ENCODE measurements around the gene SPATS1.
A peak's percentile ranks its signal among the peaks of the same experiment; 100 is the strongest.

SPATS1 gene

DNA sequence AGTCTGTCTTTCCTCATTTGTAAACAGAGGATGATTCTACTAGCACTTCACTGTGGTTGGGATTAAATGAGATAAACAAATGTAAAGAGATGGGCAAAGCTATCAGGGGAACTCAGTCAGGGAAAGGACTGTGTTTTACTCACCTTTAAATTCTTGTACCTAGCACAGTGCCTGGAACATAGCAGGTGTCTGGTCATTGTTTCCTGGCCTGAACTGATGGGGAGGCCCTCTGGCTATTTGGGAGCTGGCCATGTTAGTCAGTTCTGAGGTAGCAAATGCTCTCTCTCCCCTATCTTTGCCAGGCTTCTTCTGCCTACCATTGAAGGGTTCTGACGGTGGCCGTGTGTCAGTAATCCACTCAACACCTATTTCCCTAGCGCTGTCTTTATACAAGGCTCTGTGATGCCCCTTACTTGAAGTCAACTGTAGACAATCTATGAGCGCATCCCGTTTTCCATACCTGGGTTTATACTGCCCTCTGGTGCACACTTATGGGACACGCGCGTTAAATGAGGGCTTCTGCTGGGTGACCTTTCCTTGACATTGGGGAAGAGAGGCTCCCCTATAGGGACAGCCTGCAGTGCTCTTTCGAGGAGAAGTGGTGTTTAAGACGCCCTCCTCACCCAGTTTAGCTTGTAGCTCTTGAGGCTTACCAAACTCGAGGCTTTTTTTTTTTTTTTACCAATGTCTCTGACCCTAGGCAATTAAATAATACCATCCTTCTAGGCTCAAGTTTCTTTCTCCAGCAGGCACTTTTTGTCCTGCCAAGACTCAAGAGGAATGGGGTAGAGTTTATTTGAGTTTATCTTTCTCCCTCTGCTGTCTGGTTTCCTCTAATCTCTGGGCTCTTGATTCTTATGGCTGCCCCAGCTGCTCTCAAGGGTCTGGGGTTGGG, 4.0 kb upstream of the SPATS1 start:
- H2AFZ ChIP-seq, result peak overlapping the region; percentile 55
- no peaks in the 10 kb centered on the region for H3K36me3 ChIP-seq (ENCODE audit: control insufficient read depth, insufficient read depth, low read length)
- no peaks in the 10 kb centered on the region for H3K79me2 ChIP-seq
- H3K4me3 ChIP-seq (ENCODE audit: low read depth, low read length), result no peak overlapping the region
- H3K4me1 ChIP-seq, result no peaks in the 10 kb centered on the region
- no peaks in the 10 kb centered on the region for H3K9me3 ChIP-seq (ENCODE audit: control insufficient read depth, low read length)
- no peaks in the 10 kb centered on the region for H3K27me3 ChIP-seq (ENCODE audit: control insufficient read depth, insufficient read depth, low read length)
- TF ChIP-seq, protein P1, sequence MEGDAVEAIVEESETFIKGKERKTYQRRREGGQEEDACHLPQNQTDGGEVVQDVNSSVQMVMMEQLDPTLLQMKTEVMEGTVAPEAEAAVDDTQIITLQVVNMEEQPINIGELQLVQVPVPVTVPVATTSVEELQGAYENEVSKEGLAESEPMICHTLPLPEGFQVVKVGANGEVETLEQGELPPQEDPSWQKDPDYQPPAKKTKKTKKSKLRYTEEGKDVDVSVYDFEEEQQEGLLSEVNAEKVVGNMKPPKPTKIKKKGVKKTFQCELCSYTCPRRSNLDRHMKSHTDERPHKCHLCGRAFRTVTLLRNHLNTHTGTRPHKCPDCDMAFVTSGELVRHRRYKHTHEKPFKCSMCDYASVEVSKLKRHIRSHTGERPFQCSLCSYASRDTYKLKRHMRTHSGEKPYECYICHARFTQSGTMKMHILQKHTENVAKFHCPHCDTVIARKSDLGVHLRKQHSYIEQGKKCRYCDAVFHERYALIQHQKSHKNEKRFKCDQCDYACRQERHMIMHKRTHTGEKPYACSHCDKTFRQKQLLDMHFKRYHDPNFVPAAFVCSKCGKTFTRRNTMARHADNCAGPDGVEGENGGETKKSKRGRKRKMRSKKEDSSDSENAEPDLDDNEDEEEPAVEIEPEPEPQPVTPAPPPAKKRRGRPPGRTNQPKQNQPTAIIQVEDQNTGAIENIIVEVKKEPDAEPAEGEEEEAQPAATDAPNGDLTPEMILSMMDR (IDR thresholded peaks at IDR 0.05), result peak; percentile 86
- H3K9ac ChIP-seq, result no peak overlapping the region
- H3K4me2 ChIP-seq (ENCODE audit: low read length), result no peak overlapping the region
- no peak overlapping the region for H3K27ac ChIP-seq

DNA sequence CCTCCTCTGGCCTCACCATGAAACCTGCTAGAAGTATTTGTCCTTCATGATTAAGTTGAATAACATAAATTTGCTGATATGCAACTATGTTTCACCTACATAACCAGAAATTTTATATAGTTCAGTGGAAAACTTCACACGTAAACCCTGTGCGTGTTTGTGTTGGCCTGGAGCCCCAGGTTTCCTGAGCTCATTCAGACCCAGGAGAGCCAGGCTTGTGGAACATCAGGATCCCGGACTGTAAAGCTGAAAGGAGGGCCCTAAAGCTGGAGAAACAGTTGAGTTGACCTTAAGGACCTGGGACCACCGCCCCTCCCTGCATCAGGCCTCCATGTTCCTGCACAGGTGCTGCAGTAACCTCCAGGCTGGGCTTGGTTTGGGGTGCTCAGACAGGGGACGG, 3.1 kb upstream of the SPATS1 start:
- TF ChIP-seq, protein P1 (IDR thresholded peaks at IDR 0.05), result no peak
- Histone ChIP-seq H3K9ac (no peak overlapping the region), H3K4me3 (ENCODE audit: low read depth, low read length) (no peak overlapping the region), H3K36me3 (ENCODE audit: control insufficient read depth, insufficient read depth, low read length) (no peaks in the 10 kb centered on the region), H2AFZ (no peak overlapping the region), H3K27ac (no peak overlapping the region), H3K9me3 (ENCODE audit: control insufficient read depth, low read length) (no peaks in the 10 kb centered on the region), H3K27me3 (ENCODE audit: control insufficient read depth, insufficient read depth, low read length) (no peaks in the 10 kb centered on the region), H3K4me1 (no peaks in the 10 kb centered on the region), H3K79me2 (no peaks in the 10 kb centered on the region), H3K4me2 (ENCODE audit: low read length) (no peak overlapping the region)

DNA sequence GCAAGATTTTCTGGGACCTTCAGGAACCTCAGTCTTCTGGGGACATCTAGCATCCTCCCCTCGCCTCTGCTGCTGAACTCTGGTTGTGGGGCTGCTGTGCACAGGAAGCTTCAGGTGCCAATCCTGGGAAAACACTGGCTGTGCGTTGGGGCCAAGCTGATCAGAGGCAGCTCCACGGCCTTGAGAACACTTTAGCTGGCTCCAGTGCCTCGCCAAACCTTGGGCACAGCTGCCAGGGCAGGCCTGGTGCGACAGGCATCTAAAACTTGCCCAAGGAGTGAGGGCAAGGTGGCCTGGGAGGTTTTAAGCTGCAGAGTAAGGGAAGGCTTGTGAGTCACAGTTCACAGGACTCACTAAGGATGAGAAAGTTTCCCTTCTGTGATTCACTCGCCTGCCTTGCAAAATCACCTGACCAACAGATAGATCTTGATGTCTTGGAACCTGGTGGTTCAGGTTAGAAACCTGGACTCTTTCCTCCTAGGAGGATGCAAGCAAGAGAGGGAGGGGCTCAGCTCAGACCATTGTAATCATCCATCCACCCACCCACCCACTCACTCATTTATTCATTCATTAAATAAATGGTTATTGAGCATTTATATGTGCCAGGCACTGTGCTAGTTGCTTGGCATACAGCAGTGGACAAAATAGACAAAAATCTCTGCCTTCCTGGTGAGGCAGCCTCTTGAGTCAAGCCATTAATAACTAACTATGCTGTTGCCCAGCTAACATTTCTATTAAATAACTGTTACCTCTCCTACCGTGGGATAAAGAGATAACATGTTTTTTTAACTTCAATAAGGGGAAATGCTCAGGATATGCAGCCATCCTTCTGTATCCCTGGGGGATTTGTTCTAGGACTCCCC, 2.5 kb upstream of the SPATS1 start:
- H3K4me3 ChIP-seq (ENCODE audit: low read depth, low read length), result no peak overlapping the region
- TF ChIP-seq, protein P1 (IDR thresholded peaks at IDR 0.05), result no peak
- no peaks in the 10 kb centered on the region for H3K27me3 ChIP-seq (ENCODE audit: control insufficient read depth, insufficient read depth, low read length)
- H3K36me3 ChIP-seq (ENCODE audit: control insufficient read depth, insufficient read depth, low read length), result no peaks in the 10 kb centered on the region
- H3K27ac ChIP-seq, result no peak overlapping the region
- no peak overlapping the region for H3K9ac ChIP-seq
- no peaks in the 10 kb centered on the region for H3K4me1 ChIP-seq
- H2AFZ ChIP-seq, result no peak overlapping the region
- no peaks in the 10 kb centered on the region for H3K79me2 ChIP-seq
- no peaks in the 10 kb centered on the region for H3K9me3 ChIP-seq (ENCODE audit: control insufficient read depth, low read length)
- no peak overlapping the region for H3K4me2 ChIP-seq (ENCODE audit: low read length)

DNA sequence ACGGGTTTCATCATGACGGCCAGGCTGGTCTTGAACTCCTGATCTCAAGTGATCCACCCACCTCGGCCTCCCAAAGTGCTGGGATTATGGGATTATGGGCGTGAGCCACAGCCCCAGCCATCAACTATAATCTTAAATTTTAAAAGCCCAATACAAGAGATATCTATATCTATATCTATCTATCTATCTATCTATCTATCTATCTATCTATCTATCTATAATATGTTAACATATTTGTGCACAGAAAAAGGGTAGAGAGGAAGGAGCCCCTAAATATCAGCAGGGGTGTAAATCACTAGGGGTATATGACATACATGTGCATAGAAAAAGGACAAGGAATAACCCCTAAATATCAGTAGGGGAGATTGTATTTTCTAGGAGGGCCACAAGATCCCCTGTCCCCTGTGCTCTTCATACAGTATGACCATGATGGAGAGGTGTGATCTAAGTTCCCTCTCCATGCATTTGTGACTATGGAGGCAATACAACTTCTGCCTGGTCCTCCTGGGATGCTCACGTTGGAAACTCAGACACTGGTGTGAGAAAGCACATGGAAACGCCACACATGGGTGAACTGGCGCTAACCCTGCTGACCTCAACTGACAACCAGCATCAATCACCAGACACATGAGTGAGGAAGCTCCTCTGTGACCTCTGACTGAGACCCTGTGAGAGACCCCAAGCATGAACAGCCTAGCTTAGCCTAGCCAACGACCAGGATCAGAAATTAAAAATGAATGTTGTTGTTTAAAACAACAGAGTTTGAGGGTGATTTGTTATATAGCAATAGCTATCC, 1.2 kb upstream of the SPATS1 start:
- no peaks in the 10 kb centered on the region for H3K27me3 ChIP-seq (ENCODE audit: control insufficient read depth, insufficient read depth, low read length)
- no peaks in the 10 kb centered on the region for H3K9me3 ChIP-seq (ENCODE audit: control insufficient read depth, low read length)
- no peaks in the 10 kb centered on the region for H3K79me2 ChIP-seq
- TF ChIP-seq, protein P1 (IDR thresholded peaks at IDR 0.05), result no peak
- no peak overlapping the region for H3K4me3 ChIP-seq (ENCODE audit: low read depth, low read length)
- H2AFZ ChIP-seq, result no peak overlapping the region
- H3K9ac ChIP-seq, result no peak overlapping the region
- no peak overlapping the region for H3K4me2 ChIP-seq (ENCODE audit: low read length)
- no peaks in the 10 kb centered on the region for H3K36me3 ChIP-seq (ENCODE audit: control insufficient read depth, insufficient read depth, low read length)
- no peaks in the 10 kb centered on the region for H3K4me1 ChIP-seq
- H3K27ac ChIP-seq, result no peak overlapping the region

All from parathyroid adenoma (tissue), 2 donors.